A673 (cell line): Measurements from ENCODE around the gene EWSR1. TPM values are rescaled to one million over a fixed set of nuclear protein-coding genes. Genes with fewer than 3 reads are reported as not detected.

ENCODE experiments used
- BruUV-seq: library from RNA; stranded (reverse); fragments of 400-500 nt; replicated peaks from 2 replicates; lab custom pipeline; 2021; lab: Mats Ljungman, UMichigan
- CTCF ChIA-PET: fragments of 300-600 bp; sonication (Branson Sonifier 250); formaldehyde crosslinking; loops from one replicate; lab custom pipeline; 2022; ENCODE audit warnings: antibody characterized with exemption; lab: Charles Lee
- POLR2A ChIA-PET: fragments of 300-600 bp; sonication (Branson Sonifier 250); formaldehyde crosslinking; loops from one replicate; lab custom pipeline; 2022; ENCODE audit warnings: antibody characterized with exemption; ENCODE audit not compliant: low non-redundant PET; lab: Charles Lee
- DNase-seq: peaks from one replicate; pipeline ENCODE4 v3.0.0-alpha.2; 2015; ENCODE audit warnings: low spot score
- H3K27ac ChIP-seq: fragments of 200-600 bp; sonication (generic); 2 replicates; pipeline ENCODE4 v1.5.1; 2016; ENCODE audit warnings: mixed run types, low read depth, mild to moderate bottlenecking, mixed read lengths, antibody characterized with exemption, low read length; ENCODE audit not compliant: poor library complexity, severe bottlenecking
- H3K27me3 ChIP-seq: fragments of 200-600 bp; sonication (generic); replicated peaks from 2 replicates; pipeline ENCODE4 v1.6.1; 2017; ENCODE audit warnings: mixed run types, low read depth, mild to moderate bottlenecking, mixed read lengths, antibody characterized with exemption, low read length; ENCODE audit not compliant: insufficient read depth, poor library complexity
- H3K36me3 ChIP-seq: fragments of 200-600 bp; sonication (generic); 2 replicates; pipeline ENCODE4 v1.6.1; 2016; ENCODE audit warnings: mixed run types, mild to moderate bottlenecking, mixed read lengths, antibody characterized with exemption, low read length; ENCODE audit not compliant: insufficient read depth, poor library complexity, severe bottlenecking
- H3K4me1 ChIP-seq: fragments of 200-600 bp; sonication (generic); 2 replicates; pipeline ENCODE4 v1.6.1; 2017; ENCODE audit warnings: mixed run types, mild to moderate bottlenecking, mixed read lengths, antibody characterized with exemption, low read length; ENCODE audit not compliant: insufficient read depth, poor library complexity, severe bottlenecking
- H3K4me3 ChIP-seq: fragments of 200-600 bp; sonication (generic); 2 replicates; pipeline ENCODE4 v1.5.1; 2016; ENCODE audit warnings: low read depth, mixed run types, mild to moderate bottlenecking, mixed read lengths, low read length; ENCODE audit not compliant: poor library complexity, severe bottlenecking
- H3K9me3 ChIP-seq: fragments of 200-600 bp; sonication (generic); 2 replicates; pipeline ENCODE4 v1.6.1; 2016; ENCODE audit warnings: mixed run types, low read depth, mild to moderate bottlenecking, mixed read lengths, antibody characterized with exemption, low read length; ENCODE audit not compliant: poor library complexity, severe bottlenecking
- EZH2 ChIP-seq: fragments of 200-600 bp; sonication (generic); IDR thresholded peaks from 2 replicates; pipeline ENCODE4 v1.6.1; 2017; ENCODE audit warnings: borderline replicate concordance, low read depth, mild to moderate bottlenecking, mixed read lengths, antibody characterized with exemption, low read length; ENCODE audit not compliant: poor library complexity, severe bottlenecking
- intact Hi-C: fragments of 100-400 bp; cut with micrococcal nuclease; formaldehyde crosslinking; loops from one replicate; pipeline ENCODE4 v1.10.0; 2022; ENCODE audit not compliant: unreplicated experiment
- total RNA-seq: library from RNA; stranded (reverse); gene quantifications from 2 replicates; pipeline ENCODE4 v1.2.3, GENCODE V29; 2021
- TF ChIP-seq, protein P1 (sequence below): fragments of 300-800, 200-600 bp; sonication (generic); conservative IDR thresholded peaks from 2 replicates; pipeline ENCODE4 v1.5.1; 2017; ENCODE audit warnings: low read depth, mild to moderate bottlenecking, antibody characterized with exemption, low read length, moderate library complexity, mixed read lengths

The EWSR1 gene
- total RNA-seq, 1 experiment from 2014 or later: 358 TPM

GRCh38 chr22:29313576-29314466 lies 45.8 kb downstream of the EWSR1 start:
- Histone ChIP-seq H3K9me3 (no peaks in the 10 kb centered on the region), H3K4me3 (no peak overlapping the region), H3K36me3 (no peaks in the 10 kb centered on the region), H3K4me1 (peaks cover 18% of the 10 kb centered on the region), H3K27me3 (peaks cover 32% of the 10 kb centered on the region), H3K27ac (no peak overlapping the region)
- intact Hi-C loops: no loop called here
- no TSS peak for BruUV-seq
- POLR2A ChIA-PET: no interaction called here
- no peak for DNase-seq
- TF ChIP-seq EZH2: no peak
- TF ChIP-seq, protein P1, sequence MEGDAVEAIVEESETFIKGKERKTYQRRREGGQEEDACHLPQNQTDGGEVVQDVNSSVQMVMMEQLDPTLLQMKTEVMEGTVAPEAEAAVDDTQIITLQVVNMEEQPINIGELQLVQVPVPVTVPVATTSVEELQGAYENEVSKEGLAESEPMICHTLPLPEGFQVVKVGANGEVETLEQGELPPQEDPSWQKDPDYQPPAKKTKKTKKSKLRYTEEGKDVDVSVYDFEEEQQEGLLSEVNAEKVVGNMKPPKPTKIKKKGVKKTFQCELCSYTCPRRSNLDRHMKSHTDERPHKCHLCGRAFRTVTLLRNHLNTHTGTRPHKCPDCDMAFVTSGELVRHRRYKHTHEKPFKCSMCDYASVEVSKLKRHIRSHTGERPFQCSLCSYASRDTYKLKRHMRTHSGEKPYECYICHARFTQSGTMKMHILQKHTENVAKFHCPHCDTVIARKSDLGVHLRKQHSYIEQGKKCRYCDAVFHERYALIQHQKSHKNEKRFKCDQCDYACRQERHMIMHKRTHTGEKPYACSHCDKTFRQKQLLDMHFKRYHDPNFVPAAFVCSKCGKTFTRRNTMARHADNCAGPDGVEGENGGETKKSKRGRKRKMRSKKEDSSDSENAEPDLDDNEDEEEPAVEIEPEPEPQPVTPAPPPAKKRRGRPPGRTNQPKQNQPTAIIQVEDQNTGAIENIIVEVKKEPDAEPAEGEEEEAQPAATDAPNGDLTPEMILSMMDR: no peak
- CTCF ChIA-PET: interaction anchor here (0.6 kb wide), 1 partner anchor 45 kb away, joined by 3 read pairs; no protein-coding TSS in a partner anchor

- Histone ChIP-seq H3K27me3 (peaks cover 32% of the 10 kb centered on the region), H3K4me3 (peak overlapping the region; percentile 33), H3K4me1 (peaks cover 18% of the 10 kb centered on the region), H3K36me3 (no peaks in the 10 kb centered on the region), H3K9me3 (no peaks in the 10 kb centered on the region), H3K27ac (no peak overlapping the region)
- ChIA-PET CTCF (no interaction called here), POLR2A (interaction anchor here (0.5 kb wide), 1 partner anchor 41 kb away, joined by 3 read pairs; no protein-coding TSS in a partner anchor)
- BruUV-seq: no TSS peak
- intact Hi-C loops: no loop called here
- TF ChIP-seq, protein P1: no peak
- TF ChIP-seq EZH2: no peak
- no peak for DNase-seq
Measured at GRCh38 chr22:29314537-29315285, 46.6 kb downstream of the EWSR1 start.

GRCh38 chr22:29315286-29316140 lies 47.4 kb downstream of the EWSR1 start, which contains the start of gene RASL10A:
TSS of gene RASL10A (minus strand) at chr22:29315697. CDS start at chr22:29315246, 451 bp downstream.
- intact Hi-C loops: no loop called here
- POLR2A ChIA-PET: no interaction called here
- no TSS peak for BruUV-seq

More at GRCh38 chr22:29315286-29316140, 47.4 kb downstream of the EWSR1 start, which contains the start of gene RASL10A:
- CTCF ChIA-PET: no interaction called here
- no peak within 1 kb of the TSS for H3K27ac ChIP-seq
- no peaks in the 10 kb centered on the region for H3K9me3 ChIP-seq
- H3K4me1 ChIP-seq: peaks cover 15% of the 10 kb centered on the region
- H3K27me3 ChIP-seq: peaks cover 32% of the 10 kb centered on the region
- no peak for DNase-seq
- no peaks in the 10 kb centered on the region for H3K36me3 ChIP-seq
- no peak for TF ChIP-seq EZH2
- TF ChIP-seq, protein P1: no peak
- peak within 1 kb of the TSS; percentile 33 for H3K4me3 ChIP-seq
